RWPE1 (cell line): ENCODE data around the gene VWA5B1.

Source experiments
- CTCF ChIA-PET: fragments of 350-600 bp; sonication (Branson Sonifier 250); formaldehyde crosslinking; extraction: SDS; loops from one replicate; lab custom pipeline; 2021; lab: Yijun Ruan, JAX
- POLR2A ChIA-PET: fragments of 400-600 bp; formaldehyde crosslinking; extraction: SDS; loops from one replicate; lab custom pipeline; 2020; ENCODE audit warnings: antibody characterized with exemption; ENCODE audit not compliant: low non-redundant PET; lab: Yijun Ruan, JAX
- DNase-seq: peaks from one replicate; pipeline ENCODE4 v3.0.0; 2012; ENCODE audit warnings: low spot score
- H3K27ac ChIP-seq: fragments of 450-650 bp; 2 replicates; pipeline ENCODE4 v1.5.1; 2017
- CTCF ChIP-seq: fragments of 450-650 bp; conservative IDR thresholded peaks from 2 replicates; pipeline ENCODE4 v1.5.1; 2017; ENCODE audit warnings: low read depth, mild to moderate bottlenecking

VWA5B1 gene

GRCh38 chr1:20359451-20360330, 69.0 kb downstream of the VWA5B1 start:
- H3K27ac ChIP-seq: no peak overlapping the region
- no peak for TF ChIP-seq CTCF
- no peak for DNase-seq
- ChIA-PET POLR2A (no interaction called here), CTCF (no interaction called here)

DNA sequence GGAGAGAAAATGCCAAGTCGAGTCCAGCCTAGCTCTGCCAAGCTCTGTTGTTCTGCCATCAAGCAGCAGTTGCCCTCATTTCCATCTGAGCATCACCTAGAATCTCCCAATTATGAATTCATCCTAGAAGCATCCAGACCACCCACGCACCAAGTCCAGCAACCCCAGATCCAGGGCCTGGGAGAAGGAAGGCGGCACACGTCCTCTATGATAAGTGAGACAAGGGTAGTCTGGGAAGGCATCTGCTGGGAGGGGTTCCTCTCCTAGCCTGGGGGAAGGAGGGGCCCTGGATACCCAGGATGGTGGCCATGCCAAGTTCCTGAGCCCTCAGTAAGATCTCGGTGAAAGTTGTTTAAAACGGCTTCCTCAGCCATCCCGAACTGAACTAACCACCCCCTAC, 70.7 kb downstream of the VWA5B1 start:
- ChIA-PET CTCF (interaction anchor here (0.6 to 1.9 kb wide), 13 partner anchors 9 to 653 kb away, joined by 3 to 10 read pairs (median 4); no protein-coding TSS in a partner anchor), POLR2A (no interaction called here)
- H3K27ac ChIP-seq: no peak overlapping the region
- TF ChIP-seq CTCF: no peak
- no peak for DNase-seq

DNA sequence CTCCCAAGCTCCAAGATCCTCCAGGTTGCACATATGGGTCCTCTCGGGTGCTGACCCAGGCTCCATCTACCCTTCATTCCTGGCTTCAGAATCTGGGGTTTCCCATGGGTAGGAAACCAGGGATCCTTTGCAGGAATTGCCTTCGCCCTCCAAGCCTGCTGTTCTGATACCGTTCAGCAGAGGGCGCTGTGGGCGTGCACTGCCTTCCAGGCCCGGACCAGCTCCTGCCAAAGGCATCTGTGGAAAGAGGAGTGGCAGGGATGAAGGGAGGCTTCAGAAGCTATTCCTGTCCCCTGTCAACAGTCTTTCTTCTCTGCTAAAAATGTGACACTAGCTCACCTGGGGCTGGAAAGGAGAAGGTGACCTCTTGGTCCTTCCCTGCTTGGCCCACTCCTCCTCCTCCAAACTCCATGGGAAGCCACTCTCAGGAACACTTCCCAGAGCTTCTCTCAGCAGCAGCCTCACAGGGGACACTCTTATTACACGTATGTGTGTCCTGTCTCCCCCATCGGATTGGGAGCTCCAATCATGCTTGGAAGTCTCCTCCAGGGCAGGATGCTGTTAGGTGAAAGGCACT, 71.2 kb downstream of the VWA5B1 start:
- no peak overlapping the region for H3K27ac ChIP-seq
- peak; percentile 64 for DNase-seq
- ChIA-PET CTCF (interaction anchor here (0.6 to 1.9 kb wide), 21 partner anchors 9 to 653 kb away, joined by 3 to 10 read pairs (median 3); no protein-coding TSS in a partner anchor), POLR2A (no interaction called here)
- TF ChIP-seq CTCF: peak; percentile 70

DNA sequence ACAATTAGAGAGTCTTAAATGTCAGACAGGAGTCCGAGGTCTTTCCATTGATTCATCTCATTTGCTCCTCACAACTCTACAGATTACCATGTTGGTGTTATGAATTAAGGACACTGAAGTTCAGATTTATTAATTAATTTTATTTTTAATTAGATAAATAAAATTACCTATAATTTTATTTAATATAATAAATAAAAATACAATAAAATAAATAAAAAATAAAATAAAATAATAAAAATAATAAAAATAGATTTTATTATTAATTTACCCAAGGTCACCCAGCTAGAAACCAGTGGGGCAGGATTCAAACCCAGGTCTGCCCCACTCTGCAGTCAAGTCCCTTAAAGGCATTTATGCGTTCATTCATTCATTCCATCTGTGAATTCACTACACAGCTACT, 72.2 kb downstream of the VWA5B1 start:
- ChIA-PET CTCF (interaction anchor here (1.0 to 1.7 kb wide), 4 partner anchors 12 to 211 kb away, joined by 3 to 10 read pairs (median 4); no protein-coding TSS in a partner anchor), POLR2A (no interaction called here)
- H3K27ac ChIP-seq: no peak overlapping the region
- TF ChIP-seq CTCF: no peak
- no peak for DNase-seq

GRCh38 chr1:20365421-20366055, 74.9 kb downstream of the VWA5B1 start:
- POLR2A ChIA-PET: no interaction called here
- H3K27ac ChIP-seq: no peak overlapping the region
- TF ChIP-seq CTCF: no peak
- CTCF ChIA-PET: interaction anchor here (0.6 kb wide), 1 partner anchor 120 kb away, joined by 3 read pairs; the partner anchor contains the start of gene CAMK2N1
- DNase-seq: no peak

DNA sequence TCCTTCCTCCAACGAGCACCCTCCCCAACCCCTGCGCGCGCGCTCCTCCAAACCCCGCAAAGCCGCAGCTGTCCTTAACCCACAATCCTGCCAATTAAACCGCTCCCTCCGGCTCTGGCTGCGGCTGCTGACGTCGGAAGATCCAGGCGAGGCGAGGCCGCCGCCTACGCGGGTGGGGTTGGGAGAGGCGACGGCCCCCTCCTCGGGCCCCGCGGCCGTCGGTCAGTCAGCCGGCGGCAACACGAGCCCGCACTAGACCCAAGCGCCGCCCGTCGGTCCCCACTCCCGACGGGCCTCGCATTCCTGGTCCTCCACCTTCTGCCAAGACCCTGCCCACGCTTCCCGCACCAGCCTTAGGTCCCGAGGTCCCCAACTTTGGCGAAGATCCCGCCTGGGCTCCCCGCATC, 75.4 kb downstream of the VWA5B1 start:
- POLR2A ChIA-PET: no interaction called here
- no peak for TF ChIP-seq CTCF
- no peak overlapping the region for H3K27ac ChIP-seq
- CTCF ChIA-PET: interaction anchor here (0.6 to 1.1 kb wide), 2 partner anchors 8 to 120 kb away, joined by 3 read pairs; partner anchors contain the start of gene CAMK2N1
- no peak for DNase-seq
